Ascending aorta (tissue), 2 donors: ENCODE data around the gene METAP1D. TPM values are rescaled to one million over a fixed set of nuclear protein-coding genes. Genes with fewer than 3 reads are reported as not detected.

Source experiments
- DNase-seq, 2 donors: peaks; one replicate each; pipeline ENCODE4 v3.0.0-alpha.2; 2019; ENCODE audit warnings: low spot score in 2 of 2
- H3K27ac ChIP-seq, 2 donors: fragments of 200-600 bp; sonication (generic); one replicate each; pipeline ENCODE4 v1.5.1; 2016 to 2017; ENCODE audit warnings: mild to moderate bottlenecking in 1 of 2
- H3K27me3 ChIP-seq: fragments of 200-600 bp; sonication (generic); one replicate; pipeline ENCODE4 v1.5.1; 2017
- H3K36me3 ChIP-seq, 2 donors: fragments of 200-600 bp; sonication (generic); one replicate each; pipeline ENCODE4 v1.5.1; 2016
- H3K4me1 ChIP-seq, 2 donors: fragments of 200-600 bp; sonication (generic); one replicate each; pipeline ENCODE4 v1.5.1; 2016 to 2017; ENCODE audit warnings: mild to moderate bottlenecking in 1 of 2
- H3K4me3 ChIP-seq, 2 donors: fragments of 200-600 bp; sonication (generic); one replicate each; pipeline ENCODE4 v1.5.1; 2016 to 2017; ENCODE audit warnings: mild to moderate bottlenecking in 1 of 2
- H3K9me3 ChIP-seq, 2 donors: fragments of 200-600 bp; sonication (generic); one replicate each; pipeline ENCODE4 v1.5.1; 2016
- CTCF ChIP-seq, 3 experiments: fragments of 200-600 bp in 2 of 3; fragments of 450-650 bp in 1 of 3; sonication (generic) in 2 of 3; IDR thresholded peaks; one replicate each; pipeline ENCODE4 v1.5.1; 2016 to 2019; ENCODE audit warnings: antibody characterized with exemption in 3 of 3, mild to moderate bottlenecking in 1 of 3, moderate library complexity in 1 of 3
- intact Hi-C: fragments of 100-400 bp; cut with DNase I; formaldehyde crosslinking; loops from one replicate; pipeline ENCODE4 v1.15.1; 2023
- total RNA-seq: library from RNA; depleted of rRNA; stranded (reverse); fragments of >200 nt; gene quantifications from one replicate; pipeline ENCODE4 v1.1.0, GENCODE V29; 2016

METAP1D gene
- total RNA-seq, 1 donor from 2014 or later, result not detected

DNA sequence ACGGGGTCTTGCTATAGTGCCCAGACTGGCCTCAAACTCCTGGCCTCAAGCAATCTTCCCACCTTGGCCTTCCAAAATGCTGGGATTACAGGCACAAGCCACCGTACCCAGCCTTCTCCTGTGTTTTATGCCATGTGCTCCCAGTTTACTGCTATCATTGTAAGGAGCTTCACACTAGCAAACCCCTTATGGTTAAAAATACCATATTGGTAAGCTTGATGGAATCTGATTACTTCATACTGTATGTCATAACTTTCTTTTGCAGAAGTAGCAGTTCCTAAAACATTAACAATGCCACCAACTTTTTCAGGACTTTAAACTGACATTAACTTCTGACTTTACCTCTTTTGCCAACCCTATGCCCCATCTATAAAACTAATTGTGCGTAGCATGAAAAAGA is 41.3 kb upstream of the METAP1D start:
- Histone ChIP-seq H3K4me1 (peaks cover 0 to 5% of the 10 kb centered on the region in 2 donors), H3K27ac (no peak overlapping the region), H3K9me3 (no peaks in the 10 kb centered on the region), H3K36me3 (peaks cover 3 to 4% of the 10 kb centered on the region in 2 donors), H3K27me3 (no peaks in the 10 kb centered on the region), H3K4me3 (no peak overlapping the region)
- no peak for TF ChIP-seq CTCF (IDR thresholded peaks at IDR 0.05)
- no peak for DNase-seq
- intact Hi-C loops, result no loop called here

DNA sequence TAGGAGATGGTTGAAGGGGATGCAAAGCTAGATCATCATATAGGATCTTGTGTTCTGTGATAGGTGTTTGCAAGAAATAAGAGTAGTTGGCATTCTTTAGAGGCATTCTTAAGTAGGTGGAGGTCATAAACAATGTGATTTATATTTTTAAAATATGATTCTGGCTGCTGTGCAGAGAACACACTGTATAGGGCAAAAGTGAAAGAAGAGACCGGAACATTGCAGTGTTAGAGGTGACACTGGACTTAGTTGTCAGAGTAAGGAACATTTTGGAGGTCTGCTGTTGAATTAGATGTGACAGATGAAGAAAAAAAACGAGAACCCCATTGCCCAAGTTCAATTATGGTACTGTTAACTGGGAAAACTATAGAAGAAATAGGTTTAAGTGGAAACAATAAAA is 39.8 kb upstream of the METAP1D start:
- Histone ChIP-seq H3K27ac (no peak overlapping the region), H3K9me3 (no peaks in the 10 kb centered on the region), H3K4me1 (peaks cover 0 to 5% of the 10 kb centered on the region in 2 donors), H3K4me3 (no peak overlapping the region), H3K27me3 (no peaks in the 10 kb centered on the region), H3K36me3 (peaks cover 3 to 4% of the 10 kb centered on the region in 2 donors)
- DNase-seq, result no peak
- no peak for TF ChIP-seq CTCF (IDR thresholded peaks at IDR 0.05)
- intact Hi-C loops, result no loop called here

GRCh38 chr2:171960570-171960969 is 39.2 kb upstream of the METAP1D start:
- H3K27ac ChIP-seq, result no peak overlapping the region
- no peaks in the 10 kb centered on the region for H3K9me3 ChIP-seq
- DNase-seq, result no peak
- intact Hi-C loops, result no loop called here
- H3K4me3 ChIP-seq, result no peak overlapping the region
- no peaks in the 10 kb centered on the region for H3K27me3 ChIP-seq
- peaks cover 0 to 7% of the 10 kb centered on the region in 2 donors for H3K36me3 ChIP-seq
- H3K4me1 ChIP-seq, result peaks cover 0 to 5% of the 10 kb centered on the region in 2 donors
- TF ChIP-seq CTCF (IDR thresholded peaks at IDR 0.05), result no peak

DNA sequence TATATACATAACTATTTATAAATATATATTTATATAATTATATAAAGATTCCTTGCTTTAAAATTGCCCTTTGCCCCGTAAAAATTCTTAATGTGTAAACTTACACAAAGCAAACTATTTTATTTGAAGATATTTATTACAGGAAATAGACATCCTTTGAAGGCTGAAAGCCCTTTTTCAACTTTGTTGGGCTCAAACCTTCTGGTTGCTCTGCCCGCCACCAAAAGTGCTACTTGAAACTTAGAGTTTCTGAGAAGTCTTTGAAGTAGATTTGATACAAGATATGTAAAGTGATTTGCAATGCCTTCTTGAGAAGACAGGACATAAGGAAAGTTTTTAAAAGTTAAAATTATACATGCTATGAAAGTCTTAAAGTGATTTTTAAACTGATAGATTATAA is 36.6 kb upstream of the METAP1D start:
- no peak for DNase-seq
- Histone ChIP-seq H3K4me1 (peaks cover 0 to 4% of the 10 kb centered on the region in 2 donors), H3K36me3 (peaks cover 8 to 22% of the 10 kb centered on the region in 2 donors), H3K9me3 (no peaks in the 10 kb centered on the region), H3K4me3 (no peak overlapping the region), H3K27me3 (no peaks in the 10 kb centered on the region), H3K27ac (no peak overlapping the region)
- no peak for TF ChIP-seq CTCF (IDR thresholded peaks at IDR 0.05)
- intact Hi-C loops, result no loop called here

- no peaks in the 10 kb centered on the region for H3K4me1 ChIP-seq
- intact Hi-C loops, result no loop called here
- no peaks in the 10 kb centered on the region for H3K27me3 ChIP-seq
- H3K36me3 ChIP-seq, result peaks cover 8 to 22% of the 10 kb centered on the region in 2 donors
- no peak overlapping the region for H3K27ac ChIP-seq
- TF ChIP-seq CTCF (IDR thresholded peaks at IDR 0.05), result no peak
- no peak for DNase-seq
- H3K9me3 ChIP-seq, result no peaks in the 10 kb centered on the region
- no peak overlapping the region for H3K4me3 ChIP-seq
Measured at GRCh38 chr2:171964308-171964707, 35.4 kb upstream of the METAP1D start.

- H3K27ac ChIP-seq, result no peak overlapping the region
- peaks cover 8 to 29% of the 10 kb centered on the region in 2 donors for H3K36me3 ChIP-seq
- intact Hi-C loops, result no loop called here
- no peak for TF ChIP-seq CTCF (IDR thresholded peaks at IDR 0.05)
- no peaks in the 10 kb centered on the region for H3K9me3 ChIP-seq
- H3K27me3 ChIP-seq, result no peaks in the 10 kb centered on the region
- no peak overlapping the region for H3K4me3 ChIP-seq
- H3K4me1 ChIP-seq, result no peaks in the 10 kb centered on the region
- no peak for DNase-seq
Measured at GRCh38 chr2:171965238-171965637, 34.5 kb upstream of the METAP1D start.
